Endometrial microvascular endothelial cells (primary cell): ENCODE data around the gene MTHFD2L. TPM values are rescaled to one million over a fixed set of nuclear protein-coding genes. Genes with fewer than 3 reads are reported as not detected.

Experiments used
- in situ Hi-C: cut with HindIII; loops from 2 replicates; pipeline ENCODE4 v1.10.0; 2017; ENCODE audit warnings: low sequenced_read_pairs, low pct_unique_long_range_greater_than_20kb; ENCODE audit errors: inconsistent ontology term
- total RNA-seq: library from RNA; depleted of rRNA; stranded (reverse); fragments of >200 nt; gene quantifications from one replicate; pipeline ENCODE4 v1.2.3, GENCODE V29; 2015; ENCODE audit errors: inconsistent ontology term

MTHFD2L gene
- total RNA-seq, 1 donor from 2014 or later = 18.1 TPM

DNA sequence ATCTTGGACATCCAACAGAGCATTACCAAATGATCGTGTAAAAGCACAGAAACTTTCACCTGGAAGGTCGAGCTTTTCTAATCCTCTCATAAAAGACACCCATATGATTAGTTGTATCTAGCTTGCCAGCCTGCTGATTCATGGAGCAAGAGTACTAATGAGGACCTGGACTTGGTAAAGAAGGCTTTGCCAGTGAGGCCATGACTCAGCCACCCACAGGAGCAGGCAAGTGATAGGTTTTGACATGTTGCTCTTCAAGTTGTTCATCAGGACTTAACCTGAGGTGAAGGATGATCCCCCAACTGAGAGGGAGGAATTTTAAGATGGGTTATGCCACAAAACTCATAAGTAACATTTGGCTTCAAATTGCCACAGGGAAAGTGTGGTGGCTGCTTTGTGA, 125.7 kb downstream of the MTHFD2L start:
- in situ Hi-C loops = no loop called here

DNA sequence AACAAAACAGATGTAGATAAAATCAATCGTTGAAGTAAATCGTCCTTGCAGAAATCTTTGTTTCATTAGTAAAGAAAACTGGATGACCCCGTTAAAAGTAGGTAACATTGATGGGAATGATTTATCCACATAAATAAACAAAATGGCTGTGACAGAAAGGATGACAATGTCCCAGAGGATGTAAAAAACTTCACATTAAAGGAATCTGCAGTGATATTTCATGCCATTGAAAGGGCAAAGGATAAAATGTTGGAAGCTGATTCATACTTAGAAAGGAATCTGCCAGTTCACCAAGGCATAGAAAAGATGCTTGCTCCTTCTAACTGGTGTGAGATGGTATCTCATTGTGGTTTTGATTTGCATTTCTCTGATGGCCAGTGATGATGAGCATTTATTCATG, 126.1 kb downstream of the MTHFD2L start:
- in situ Hi-C loops = no loop called here

DNA sequence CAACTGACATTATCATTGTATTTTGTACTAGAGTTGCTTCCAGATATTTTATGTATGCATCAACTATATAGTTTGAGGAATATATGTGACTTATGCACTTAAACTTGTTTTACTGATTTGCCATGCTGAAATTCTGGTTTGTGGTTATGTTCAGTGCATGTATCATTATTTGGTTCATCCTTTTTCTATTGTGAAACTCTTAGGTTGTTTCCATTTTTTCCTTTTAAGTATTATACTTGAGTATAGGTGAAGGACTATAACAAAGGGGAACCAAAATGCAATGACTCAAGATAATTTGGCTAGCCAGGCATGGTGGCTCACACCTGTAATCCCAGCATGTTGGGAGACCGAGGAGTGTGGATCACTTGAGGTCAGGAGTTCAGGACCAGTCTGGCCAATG, 129.2 kb downstream of the MTHFD2L start:
- in situ Hi-C loops = no loop called here

DNA sequence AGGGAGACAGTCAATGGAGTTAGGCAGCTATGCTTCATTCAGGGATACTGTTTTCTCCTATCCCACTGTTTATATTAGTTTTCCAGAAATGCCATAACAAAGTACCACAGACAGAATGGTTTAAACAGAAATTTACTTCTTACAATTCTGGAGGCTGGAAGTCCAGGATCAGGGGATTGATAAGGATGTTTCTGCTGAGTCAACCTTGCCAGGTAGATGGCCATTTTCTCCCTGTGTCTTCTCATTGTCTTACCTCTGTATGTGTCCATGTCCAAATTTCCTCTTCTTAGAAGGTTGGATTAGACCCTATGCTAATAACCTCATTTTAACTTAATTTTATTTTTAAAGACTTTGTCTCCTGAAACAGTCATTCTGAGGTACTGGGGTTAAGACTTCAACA, 129.9 kb downstream of the MTHFD2L start:
- in situ Hi-C loops = no loop called here

- in situ Hi-C loops = no loop called here
Measured at GRCh38 chr4:74291471-74291870, 133.6 kb downstream of the MTHFD2L start.

DNA sequence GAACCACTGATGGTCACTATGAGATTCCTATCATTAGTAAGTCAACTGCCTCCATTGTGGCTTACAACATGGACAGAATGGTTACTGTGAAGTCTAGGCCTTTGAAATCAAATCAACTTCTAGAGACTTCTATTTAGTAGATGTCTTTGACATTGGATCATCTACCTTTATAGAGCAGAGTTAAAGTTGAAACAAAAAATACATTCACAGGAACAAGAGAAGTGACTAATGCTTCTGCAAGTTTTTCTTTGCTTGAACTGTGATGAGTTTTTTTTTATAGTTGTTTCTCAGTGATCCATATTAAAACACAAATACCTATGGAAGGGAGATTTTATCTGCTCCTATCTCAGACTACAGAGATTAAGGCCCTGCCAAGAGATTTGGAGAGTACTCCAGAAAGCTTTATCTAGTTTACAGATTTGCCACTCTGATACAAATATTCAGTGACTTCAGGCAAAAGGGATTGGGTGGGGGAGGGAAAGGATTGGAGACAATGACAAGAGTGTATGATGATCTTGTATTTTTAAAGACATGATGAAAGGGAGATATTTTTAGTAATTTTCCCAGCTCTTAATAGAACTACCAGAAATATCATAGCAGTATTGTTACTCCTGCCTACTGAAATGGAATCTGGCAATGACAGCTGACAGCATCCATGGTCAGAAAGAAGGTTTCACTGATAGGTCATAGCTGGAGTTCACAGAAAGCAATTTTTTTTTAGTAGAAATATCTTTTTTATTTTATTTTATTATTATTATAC, 134.4 kb downstream of the MTHFD2L start:
- in situ Hi-C loops = no loop called here

- in situ Hi-C loops = no loop called here
Measured at GRCh38 chr4:74293558-74293957, 135.6 kb downstream of the MTHFD2L start.

DNA sequence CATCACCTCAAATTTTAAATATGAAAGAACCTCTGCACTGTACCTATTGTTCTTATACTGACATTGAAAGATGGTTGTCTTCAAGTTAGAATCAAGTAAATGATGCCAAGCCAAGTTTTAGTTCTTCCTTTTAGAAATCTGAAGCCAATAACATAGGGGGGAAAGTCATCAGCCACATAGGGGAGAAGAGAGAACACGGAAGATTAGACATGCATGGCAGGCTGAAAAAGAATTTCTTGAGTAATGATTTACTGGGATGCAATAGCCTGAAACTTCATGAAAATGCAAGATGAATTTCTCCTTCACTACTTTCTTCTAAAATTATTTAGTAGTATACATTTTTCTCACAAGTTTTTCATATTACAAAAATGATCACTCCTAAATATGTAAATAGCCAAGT, 136.8 kb downstream of the MTHFD2L start:
- in situ Hi-C loops = no loop called here

DNA sequence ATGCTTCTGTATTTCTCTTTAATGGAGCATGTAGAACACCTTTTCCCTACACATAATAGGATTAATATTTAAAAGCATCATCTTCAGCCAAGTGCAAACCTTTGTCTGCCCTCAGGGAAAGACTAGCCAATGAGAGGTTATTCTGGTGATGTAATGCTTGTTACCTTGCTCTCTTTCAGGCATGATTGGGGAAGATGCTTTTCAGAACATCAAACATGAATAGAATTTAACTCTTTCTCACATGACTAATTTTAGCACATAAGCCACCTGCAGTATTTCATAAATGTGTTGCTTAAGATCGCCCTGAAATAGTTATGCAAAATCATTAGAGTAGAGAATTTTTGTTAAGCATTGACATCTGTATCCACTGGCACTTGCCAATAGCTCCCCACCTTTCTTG, 139.6 kb downstream of the MTHFD2L start:
- in situ Hi-C loops = no loop called here

DNA sequence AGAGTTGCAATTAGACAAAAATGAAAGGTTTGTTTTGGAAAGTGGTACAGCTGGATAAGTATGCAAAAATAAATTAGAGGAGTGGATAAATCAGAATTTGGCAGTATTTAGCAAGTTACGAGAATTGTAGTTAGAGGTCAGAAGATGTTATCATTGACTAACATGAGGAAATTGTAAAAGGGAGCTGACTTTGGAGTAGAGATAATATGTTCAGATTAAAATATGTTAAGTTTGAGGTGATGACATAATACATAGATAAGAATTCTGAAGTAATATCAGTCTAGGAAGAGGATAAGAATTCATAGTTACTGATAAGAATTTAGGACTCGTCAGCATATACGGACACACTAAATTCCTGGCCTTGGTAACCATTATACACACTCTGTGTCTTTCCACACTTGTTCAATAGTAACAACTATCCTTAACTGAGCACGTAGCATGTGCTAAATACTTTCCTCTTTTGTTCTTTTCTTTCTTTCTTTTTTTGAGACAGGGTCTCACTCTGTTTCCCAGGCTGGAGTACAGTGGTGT, 146.2 kb downstream of the MTHFD2L start:
- in situ Hi-C loops = no loop called here

GRCh38 chr4:74305000-74305399, 147.1 kb downstream of the MTHFD2L start:
- in situ Hi-C loops = loop anchor here (5.0 kb wide), 1 partner anchor 78 kb away; no protein-coding TSS in a partner anchor

DNA sequence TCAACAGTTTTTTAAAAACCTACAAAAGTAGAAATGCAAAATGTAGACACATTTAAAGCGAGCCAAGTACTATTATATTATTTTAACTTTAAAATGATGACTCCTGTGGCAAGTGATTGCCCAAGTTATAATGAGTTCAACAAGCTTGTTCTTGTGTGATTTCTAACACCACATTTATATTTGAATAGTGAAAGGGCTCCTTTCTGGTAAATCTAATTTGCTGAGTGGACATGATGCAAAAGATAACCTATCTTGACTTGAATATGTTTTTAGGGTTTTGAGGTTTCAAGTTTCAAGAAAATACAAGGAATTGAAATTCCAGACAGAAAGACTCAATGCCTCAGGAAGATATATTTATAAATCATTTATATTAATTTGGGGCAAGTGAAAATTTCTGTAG, 149.3 kb downstream of the MTHFD2L start:
- in situ Hi-C loops = loop anchor here (5.0 kb wide), 1 partner anchor 80 kb away; no protein-coding TSS in a partner anchor

GRCh38 chr4:74308215-74308614, 150.3 kb downstream of the MTHFD2L start, which contains the start of gene EPGN:
TSS of gene EPGN (plus strand) at chr4:74308470. CDS start at chr4:74308534, 64 bp downstream.
- in situ Hi-C loops = loop anchor here (5.0 kb wide), 1 partner anchor 81 kb away; no protein-coding TSS in a partner anchor

- in situ Hi-C loops = loop anchor here (5.0 kb wide), 1 partner anchor 82 kb away; no protein-coding TSS in a partner anchor
Measured at GRCh38 chr4:74309223-74309622, 151.3 kb downstream of the MTHFD2L start.

- in situ Hi-C loops = no loop called here
Measured at GRCh38 chr4:74311696-74312313, 153.9 kb downstream of the MTHFD2L start.

- in situ Hi-C loops = no loop called here
Measured at GRCh38 chr4:74314329-74314728, 156.4 kb downstream of the MTHFD2L start.

GRCh38 chr4:74314944-74315343, 157.0 kb downstream of the MTHFD2L start:
- in situ Hi-C loops = no loop called here

DNA sequence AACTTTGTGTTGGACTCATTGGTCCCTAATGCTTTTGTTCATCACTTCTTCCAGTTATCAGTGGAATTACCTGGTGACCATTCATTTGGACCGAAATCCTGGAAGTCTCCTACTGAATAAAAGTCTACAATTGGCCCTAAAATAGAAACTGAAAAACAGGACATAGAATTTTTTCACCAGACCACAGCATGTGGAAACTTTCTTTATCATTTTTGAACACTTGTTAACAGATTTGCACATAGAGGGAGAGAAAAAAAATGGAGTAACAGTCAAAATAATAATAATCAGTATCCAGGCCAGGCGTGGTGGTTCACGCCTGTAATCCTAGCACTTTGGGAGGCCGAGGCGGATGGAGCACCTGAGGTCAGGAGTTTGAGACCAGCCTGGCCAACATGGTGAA, 157.5 kb downstream of the MTHFD2L start:
- in situ Hi-C loops = no loop called here

GRCh38 chr4:74316397-74316796, 158.5 kb downstream of the MTHFD2L start:
- in situ Hi-C loops = no loop called here

DNA sequence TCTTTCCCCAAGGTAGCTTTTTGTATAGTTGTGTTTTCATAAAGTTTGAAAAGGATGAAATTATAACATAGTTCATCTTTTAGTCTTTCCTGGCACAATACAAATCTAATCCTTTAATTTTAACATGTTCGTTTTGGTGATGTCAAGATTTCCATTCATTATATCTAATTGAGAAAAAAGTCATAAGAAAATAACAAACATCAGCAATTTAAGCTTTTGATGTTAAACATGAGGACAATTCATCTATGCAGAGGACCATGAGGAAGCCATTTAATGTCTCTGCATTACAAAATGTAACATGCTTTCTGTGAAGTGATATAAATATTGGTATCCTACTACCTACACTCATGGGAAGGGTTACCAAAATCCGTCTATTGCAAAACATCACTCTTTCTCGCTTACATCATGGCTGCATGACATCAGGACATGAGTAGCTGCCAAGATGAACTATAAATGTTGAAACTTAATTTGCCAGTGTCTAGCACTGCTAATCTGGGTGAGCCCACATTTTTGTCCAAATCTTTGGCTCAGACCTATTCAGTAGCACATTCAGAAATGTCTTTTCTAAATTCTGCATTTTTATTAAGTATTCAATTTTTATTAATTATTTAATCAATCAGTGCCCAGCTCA, 159.8 kb downstream of the MTHFD2L start:
- in situ Hi-C loops = no loop called here
